ENCODE data around the gene CEND1.
"Not testable (repeated sequence)": the region's sequence is repeated elsewhere in the genome, so short reads cannot be mapped to it uniquely, and the experiment has no call there.

The CEND1 gene

DNA sequence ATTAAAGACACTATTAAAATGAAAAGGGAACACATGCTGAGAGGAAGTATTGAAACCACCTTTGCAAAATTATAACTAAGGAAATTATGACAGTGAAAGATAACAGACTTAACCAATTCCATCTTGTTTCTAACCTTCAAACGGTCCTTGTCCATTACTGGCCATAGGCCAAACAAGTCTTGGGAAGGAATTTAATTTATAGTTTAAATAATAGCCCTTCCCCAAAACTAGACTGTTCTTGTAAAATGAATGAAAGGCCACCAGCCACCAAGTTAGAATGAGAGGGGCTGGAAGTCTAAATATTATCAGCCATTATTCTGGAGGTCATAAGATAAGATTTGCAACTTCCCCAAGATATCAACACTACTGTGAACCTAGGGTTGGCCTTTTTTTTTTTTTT is 44.5 kb downstream of the CEND1 start:
- ChIA-PET POLR2A (interaction anchor here (0.6 to 0.7 kb wide), 2 partner anchors 52 to 74 kb away, joined by 3 to 6 read pairs; no protein-coding TSS in a partner anchor), CTCF (interaction anchor here (12.5 kb wide), 1 partner anchor 20 kb away, joined by 112 read pairs; no protein-coding TSS in a partner anchor)
- DNase-seq (ENCODE audit: extremely low spot score) = no peak
- TF ChIP-seq, protein P1, sequence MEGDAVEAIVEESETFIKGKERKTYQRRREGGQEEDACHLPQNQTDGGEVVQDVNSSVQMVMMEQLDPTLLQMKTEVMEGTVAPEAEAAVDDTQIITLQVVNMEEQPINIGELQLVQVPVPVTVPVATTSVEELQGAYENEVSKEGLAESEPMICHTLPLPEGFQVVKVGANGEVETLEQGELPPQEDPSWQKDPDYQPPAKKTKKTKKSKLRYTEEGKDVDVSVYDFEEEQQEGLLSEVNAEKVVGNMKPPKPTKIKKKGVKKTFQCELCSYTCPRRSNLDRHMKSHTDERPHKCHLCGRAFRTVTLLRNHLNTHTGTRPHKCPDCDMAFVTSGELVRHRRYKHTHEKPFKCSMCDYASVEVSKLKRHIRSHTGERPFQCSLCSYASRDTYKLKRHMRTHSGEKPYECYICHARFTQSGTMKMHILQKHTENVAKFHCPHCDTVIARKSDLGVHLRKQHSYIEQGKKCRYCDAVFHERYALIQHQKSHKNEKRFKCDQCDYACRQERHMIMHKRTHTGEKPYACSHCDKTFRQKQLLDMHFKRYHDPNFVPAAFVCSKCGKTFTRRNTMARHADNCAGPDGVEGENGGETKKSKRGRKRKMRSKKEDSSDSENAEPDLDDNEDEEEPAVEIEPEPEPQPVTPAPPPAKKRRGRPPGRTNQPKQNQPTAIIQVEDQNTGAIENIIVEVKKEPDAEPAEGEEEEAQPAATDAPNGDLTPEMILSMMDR (IDR thresholded peaks at IDR 0.05; ENCODE audit: control extremely low read depth, extremely low read depth, low read depth, missing control alignments) = no peak

DNA sequence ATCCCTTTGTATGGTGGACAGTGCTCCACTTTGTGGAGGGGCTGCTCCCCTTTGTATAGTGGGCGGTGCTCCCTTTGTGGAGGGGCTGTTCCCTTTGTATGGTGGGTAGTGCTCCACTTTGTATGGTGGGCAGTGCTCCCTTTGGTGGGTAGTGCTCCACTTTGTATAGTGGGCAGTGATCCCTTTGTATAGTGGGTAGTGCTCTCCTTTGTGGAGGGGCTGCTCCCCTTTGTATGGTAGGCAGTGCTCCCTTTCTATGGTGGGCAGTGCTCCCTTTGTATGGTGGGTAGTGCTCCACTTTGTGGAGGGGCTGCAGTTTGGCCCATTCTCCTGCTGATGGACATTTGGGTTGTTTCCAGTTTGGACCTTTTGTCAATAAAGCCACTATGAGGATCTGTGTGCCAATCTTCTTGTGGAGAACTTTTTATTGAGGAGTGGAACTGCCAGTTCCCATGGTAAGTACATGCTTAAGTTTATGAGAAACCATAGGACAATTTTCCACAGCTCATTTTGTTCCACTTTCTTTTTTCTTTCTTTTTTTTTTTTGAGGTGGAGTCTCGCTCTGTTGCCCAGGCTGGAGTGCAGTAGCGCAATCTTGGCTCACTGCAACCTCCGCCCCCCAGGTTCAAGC is 47.2 kb downstream of the CEND1 start:
- CTCF ChIA-PET = interaction anchor here (1.2 to 12.5 kb wide), 3 partner anchors 12 to 18 kb away, joined by 4 to 112 read pairs (median 4); no protein-coding TSS in a partner anchor
- DNase-seq (ENCODE audit: extremely low spot score) = no peak
- TF ChIP-seq, protein P1 (IDR thresholded peaks at IDR 0.05; ENCODE audit: control extremely low read depth, extremely low read depth, low read depth, missing control alignments) = no peak
- POLR2A ChIA-PET = interaction anchor here (0.7 kb wide), 1 partner anchor 11 kb away, joined by 3 read pairs; no protein-coding TSS in a partner anchor

DNA sequence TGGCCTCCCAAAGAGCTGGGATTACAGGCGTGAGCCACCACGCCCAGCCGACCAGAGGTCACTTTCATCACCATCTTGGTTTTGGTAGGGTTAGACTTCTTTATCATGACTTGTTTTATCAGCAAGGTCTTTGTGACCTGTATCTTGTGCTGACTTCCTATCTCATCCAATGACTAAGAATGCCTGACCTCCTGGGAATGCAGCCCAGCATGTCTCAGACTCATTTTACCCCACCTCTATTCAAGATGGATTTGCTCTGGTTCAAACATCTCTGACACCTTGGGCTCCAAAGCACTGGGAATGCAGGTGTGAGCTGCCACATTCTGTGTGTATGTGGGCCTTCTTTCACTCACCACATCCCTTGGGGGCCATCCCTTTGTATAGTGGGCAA is 47.7 kb downstream of the CEND1 start:
- no peak for DNase-seq (ENCODE audit: extremely low spot score)
- TF ChIP-seq, protein P1 (IDR thresholded peaks at IDR 0.05; ENCODE audit: control extremely low read depth, extremely low read depth, low read depth, missing control alignments) = no peak
- POLR2A ChIA-PET = no interaction called here
- CTCF ChIA-PET = interaction anchor here (1.2 to 12.5 kb wide), 2 partner anchors 12 to 17 kb away, joined by 4 to 112 read pairs; no protein-coding TSS in a partner anchor

DNA sequence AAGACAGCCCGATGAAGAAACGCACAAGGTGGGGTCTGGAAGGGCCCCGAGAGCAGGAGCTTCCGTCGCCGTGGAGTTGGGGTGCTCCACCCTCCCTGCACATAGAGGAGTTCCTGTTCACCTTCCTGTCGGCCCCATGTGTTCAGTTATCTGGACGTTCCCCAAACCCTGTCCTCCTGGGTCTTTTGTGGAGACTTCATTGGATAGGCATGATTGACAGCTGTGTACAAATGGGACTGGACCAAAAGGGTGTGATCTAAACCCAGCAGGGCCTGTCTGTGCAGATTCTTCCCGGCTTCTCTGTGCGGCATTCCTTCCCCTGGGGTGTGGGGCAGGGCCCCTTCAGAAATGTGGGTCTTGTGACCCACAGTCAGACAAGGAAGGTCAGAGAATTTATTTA is 52.0 kb downstream of the CEND1 start:
- CTCF ChIA-PET = interaction anchor here (2.7 to 12.5 kb wide), 2 partner anchors 10 to 13 kb away, joined by 8 to 112 read pairs; partner anchors contain the start of gene TALDO1
- DNase-seq (ENCODE audit: extremely low spot score); POLR2A ChIA-PET: not testable (repeated sequence)

DNA sequence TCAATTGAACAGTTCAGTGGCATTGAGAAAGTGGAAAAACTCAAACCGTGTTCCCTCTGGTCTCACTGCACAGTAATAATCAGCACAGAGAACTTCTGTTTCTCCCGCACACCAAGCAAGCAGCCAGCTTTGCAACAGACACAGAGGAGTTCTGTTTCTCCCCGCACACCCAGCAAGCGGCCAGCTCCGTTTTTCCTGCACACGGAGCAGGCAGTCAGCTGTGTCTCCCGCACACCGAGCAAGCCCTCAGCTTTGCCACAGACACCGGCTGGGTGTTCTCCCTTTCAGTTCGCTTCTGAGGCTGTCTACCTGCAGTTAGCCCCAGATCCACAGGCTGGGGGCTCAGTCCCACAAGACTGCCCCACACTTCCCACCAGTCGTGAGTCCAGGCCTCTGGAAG is 52.5 kb downstream of the CEND1 start:
- TF ChIP-seq, protein P1 (IDR thresholded peaks at IDR 0.05; ENCODE audit: control extremely low read depth, extremely low read depth, low read depth, missing control alignments) = no peak
- CTCF ChIA-PET = interaction anchor here (2.7 to 12.5 kb wide), 2 partner anchors 10 to 12 kb away, joined by 8 to 112 read pairs; partner anchors contain the start of gene TALDO1
- DNase-seq (ENCODE audit: extremely low spot score) = no peak
- POLR2A ChIA-PET = no interaction called here

Measured in GM10248 (cell line).